Pulmonary artery endothelial cell (primary cell): ENCODE data around the gene KLHL3. TPM values are rescaled to one million over a fixed set of nuclear protein-coding genes. Genes with fewer than 3 reads are reported as not detected.

Experiments
- DNase-seq: peaks from one replicate; pipeline ENCODE4 v3.0.0-alpha.2; 2011; ENCODE audit warnings: low read depth, low spot score
- total RNA-seq: library from RNA; depleted of rRNA; stranded (reverse); fragments of >200 nt; gene quantifications from 2 replicates; pipeline ENCODE4 v1.2.3, GENCODE V29; 2014

The KLHL3 gene
- total RNA-seq, 1 donor from 2014 or later, result 20.0 TPM

DNA sequence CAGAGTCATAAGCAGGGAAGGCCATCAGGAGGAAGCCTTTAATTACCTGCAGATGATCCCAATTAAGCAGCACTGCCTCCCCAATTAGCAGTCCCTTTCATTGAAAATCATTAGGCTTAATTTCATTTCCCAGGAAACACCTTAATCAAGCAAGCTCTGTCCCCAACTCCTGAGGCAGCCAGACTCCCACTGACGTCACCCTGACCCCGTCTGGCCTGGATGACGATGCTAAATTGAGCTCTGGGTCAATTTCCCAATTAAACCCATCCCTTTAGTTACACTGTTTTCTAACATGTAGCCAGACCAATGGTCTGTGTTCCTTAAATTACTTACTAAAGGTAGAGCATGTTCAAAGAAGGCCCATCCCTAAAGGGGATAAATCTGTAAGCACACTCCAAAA lies 152.8 kb downstream of the KLHL3 start:
- DNase-seq, result no peak

DNA sequence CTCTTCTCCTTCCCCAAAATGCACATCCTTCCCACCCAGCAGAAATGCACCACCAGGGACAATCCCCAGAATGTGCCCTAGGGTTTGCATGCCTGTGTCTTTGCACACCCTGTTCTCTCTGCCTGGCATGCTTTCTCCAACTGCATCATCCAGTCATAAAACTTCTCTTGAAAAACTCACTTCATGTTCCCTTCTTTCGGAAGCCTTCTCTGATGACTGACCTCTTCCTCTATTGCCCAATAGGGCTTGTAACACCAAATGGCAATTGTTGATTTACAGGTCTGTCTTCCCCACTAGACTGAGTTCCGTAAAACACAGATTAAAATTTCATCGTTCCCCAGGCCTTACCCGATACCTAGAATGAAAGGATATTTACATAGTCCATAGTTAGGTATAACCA lies 153.7 kb downstream of the KLHL3 start:
- no peak for DNase-seq

- no peak for DNase-seq
Measured at GRCh38 chr5:137581776-137582175, 154.1 kb downstream of the KLHL3 start.

- DNase-seq, result no peak
Measured at GRCh38 chr5:137580030-137580429, 155.9 kb downstream of the KLHL3 start.

DNA sequence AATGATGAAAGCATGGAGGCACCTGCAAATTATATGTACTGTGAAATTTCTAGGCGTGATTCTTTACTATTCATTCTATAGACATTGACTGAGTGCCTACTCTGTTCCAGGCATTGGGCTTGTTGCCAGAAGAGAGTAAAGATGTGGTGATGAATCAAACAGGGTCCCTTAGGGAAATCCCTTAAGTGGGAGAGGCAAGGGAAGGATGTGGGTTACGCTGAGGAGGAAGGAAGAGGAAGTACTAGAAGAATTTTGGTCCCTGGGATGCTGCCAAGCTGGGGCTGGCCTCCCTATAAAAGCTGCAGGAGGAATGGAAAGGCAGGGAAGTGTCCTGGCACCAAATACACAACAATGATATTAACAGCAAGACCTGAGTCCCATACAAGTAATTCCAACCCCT lies 160.0 kb downstream of the KLHL3 start:
- no peak for DNase-seq

DNA sequence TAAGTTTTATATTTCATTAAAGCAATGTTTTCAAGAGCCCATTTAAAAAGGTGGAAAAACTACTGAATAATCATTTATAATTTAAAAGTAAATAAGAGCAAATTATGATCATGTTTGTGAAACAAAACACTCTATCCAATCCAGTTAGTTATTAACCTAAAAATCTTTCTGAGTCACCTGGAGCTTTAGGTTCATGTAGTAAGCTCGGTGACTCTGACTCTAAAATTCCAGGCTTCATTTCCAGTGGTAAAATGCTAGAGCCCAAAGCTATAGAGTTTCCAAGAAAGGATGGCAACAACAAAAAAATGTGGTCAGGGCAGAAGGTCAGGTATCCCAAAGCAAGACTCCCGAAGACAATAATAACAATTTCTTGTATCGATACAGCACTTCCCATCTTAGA lies 160.7 kb downstream of the KLHL3 start:
- DNase-seq, result no peak

- no peak for DNase-seq
Measured at GRCh38 chr5:137573376-137573775, 162.5 kb downstream of the KLHL3 start.

GRCh38 chr5:137572042-137572695 lies 163.7 kb downstream of the KLHL3 start:
- no peak for DNase-seq

- DNase-seq, result no peak
Measured at GRCh38 chr5:137570070-137570469, 165.8 kb downstream of the KLHL3 start.

Other genes starting within 250 kb of the KLHL3 start
- gene SPOCK1, start 236.8 kb downstream of the KLHL3 start, total RNA-seq, result 70.3 and 324 TPM in 2 replicates
- 20.6 and 22.2 TPM in 2 replicates for gene HNRNPA0, start 18.3 kb upstream of the KLHL3 start, total RNA-seq
- gene MYOT, start 131.8 kb upstream of the KLHL3 start, total RNA-seq, result not detected in 2 replicates
- not detected in 2 replicates for gene PKD2L2, start 153.4 kb upstream of the KLHL3 start, total RNA-seq